Endodermal cell (in vitro differentiated cells): ENCODE data around the gene PXN. TPM values are rescaled to one million over a fixed set of nuclear protein-coding genes. Genes with fewer than 3 reads are reported as not detected.

Experiments used
- DNase-seq: peaks from one replicate; pipeline ENCODE4 v3.0.0-alpha.2; 2017
- H3K27ac ChIP-seq: 2 replicates; pipeline ENCODE4 v1.5.1; 2013; ENCODE audit warnings: mild to moderate bottlenecking, low read depth, low read length, moderate library complexity
- H3K27me3 ChIP-seq: 2 replicates; pipeline ENCODE4 v1.6.1; 2013; ENCODE audit warnings: mild to moderate bottlenecking, low read length, moderate library complexity; ENCODE audit not compliant: insufficient read depth, control insufficient read depth, poor library complexity, severe bottlenecking
- H3K36me3 ChIP-seq: 2 replicates; pipeline ENCODE4 v1.7.0; 2013; ENCODE audit warnings: mild to moderate bottlenecking, low read length, moderate library complexity; ENCODE audit not compliant: control insufficient read depth, insufficient read depth
- H3K4me1 ChIP-seq: one replicate; pipeline ENCODE4 v1.7.0; 2013; ENCODE audit warnings: low read length; ENCODE audit not compliant: control insufficient read depth, insufficient read depth
- H3K4me3 ChIP-seq: 2 replicates; pipeline ENCODE4 v1.5.1; 2013; ENCODE audit warnings: mild to moderate bottlenecking, low read length, moderate library complexity
- H3K9ac ChIP-seq: 2 replicates; pipeline ENCODE4 v1.6.1; 2013; ENCODE audit warnings: mild to moderate bottlenecking, low read length, moderate library complexity; ENCODE audit not compliant: poor library complexity, severe bottlenecking; ENCODE audit errors: extremely low read depth
- H3K9me3 ChIP-seq: 2 replicates; pipeline ENCODE4 v1.6.1; 2013; ENCODE audit warnings: mild to moderate bottlenecking, low read length, moderate library complexity; ENCODE audit not compliant: control insufficient read depth
- H3K27ac Mint-ChIP-seq: 2 replicates; pipeline ENCODE4 v1.8.0; 2020; ENCODE audit warnings: mixed read lengths
- H3K27me3 Mint-ChIP-seq: 2 replicates; pipeline ENCODE4 v1.8.0; 2021; ENCODE audit warnings: mild to moderate bottlenecking, mixed read lengths; ENCODE audit not compliant: insufficient read depth
- H3K36me3 Mint-ChIP-seq: 2 replicates; pipeline ENCODE4 v1.8.0; 2020; ENCODE audit warnings: low read depth, mixed read lengths
- H3K4me1 Mint-ChIP-seq: 2 replicates; pipeline ENCODE4 v1.8.0; 2020; ENCODE audit warnings: mixed read lengths
- H3K4me3 Mint-ChIP-seq: 2 replicates; pipeline ENCODE4 v1.8.0; 2020; ENCODE audit warnings: mild to moderate bottlenecking, moderate library complexity, mixed read lengths
- H3K9me3 Mint-ChIP-seq: 2 replicates; pipeline ENCODE4 v1.8.0; 2020; ENCODE audit warnings: mild to moderate bottlenecking, mixed read lengths
- CTCF ChIP-seq: fragments of 200-600 bp; sonication (generic); conservative IDR thresholded peaks from 2 replicates; pipeline ENCODE4 v1.5.0; 2021; ENCODE audit warnings: antibody characterized with exemption, mild to moderate bottlenecking
- WGBS, 2 experiments: methylation state at CpG; one replicate each; pipeline versions ENCODE4 v1.1.5 to v1.1.7; 2013; ENCODE audit warnings: missing lambda C conversion rate in 2 of 2, mixed read lengths in 1 of 2; ENCODE audit not compliant: insufficient coverage in 1 of 2, insufficient read length in 1 of 2; 5-methylcytosine and 5-hydroxymethylcytosine counted together
- total RNA-seq, 2 donors: library from RNA; stranded (reverse); fragmentation: NEBNext Ultra II Directional in 1 of 2; extraction: Animal tissue kit (Norgen Biotek cat#: 25700) in 1 of 2; gene quantifications; 2 replicates in 1 of 2; 3 replicates in 1 of 2; pipeline ENCODE4 v1.2.1, GENCODE V29; 2021

Gene PXN
- total RNA-seq, 2 donors from 2014 or later = 58.4 to 92.7 TPM

- Histone ChIP-seq H3K27me3 (no peaks in the 10 kb centered on the region), H3K9me3 (peaks cover 9% of the 10 kb centered on the region), H3K9ac (no peak overlapping the region), H3K4me3 (no peak overlapping the region), H3K27ac (no peak overlapping the region), H3K36me3 (peaks cover 32% of the 10 kb centered on the region), H3K4me1 (no peaks in the 10 kb centered on the region)
- no peak for DNase-seq
- TF ChIP-seq CTCF = no peak
- Mint-ChIP-seq H3K27me3 (no peaks in the 10 kb centered on the region), H3K9me3 (peaks cover 9% of the 10 kb centered on the region), H3K36me3 (peaks cover 44% of the 10 kb centered on the region), H3K27ac (no peak overlapping the region), H3K4me1 (no peaks in the 10 kb centered on the region), H3K4me3 (no peak overlapping the region)
- WGBS, 2 experiments = 96% methylated on average over 10 of the region's 10 CpGs
These were observed 59.3 kb downstream of the PXN start for GRCh38 chr12:120206228-120206627.

GRCh38 chr12:120204171-120204570, 61.4 kb downstream of the PXN start:
- DNase-seq = no peak
- Mint-ChIP-seq H3K27me3 (no peaks in the 10 kb centered on the region), H3K27ac (no peak overlapping the region), H3K36me3 (peaks cover 49% of the 10 kb centered on the region), H3K4me3 (no peak overlapping the region), H3K9me3 (peaks cover 9% of the 10 kb centered on the region), H3K4me1 (peaks cover 8% of the 10 kb centered on the region)
- Histone ChIP-seq H3K9me3 (peaks cover 9% of the 10 kb centered on the region), H3K36me3 (peaks cover 28% of the 10 kb centered on the region), H3K27ac (no peak overlapping the region), H3K4me1 (no peaks in the 10 kb centered on the region), H3K4me3 (no peak overlapping the region), H3K27me3 (no peaks in the 10 kb centered on the region), H3K9ac (no peak overlapping the region)
- no peak for TF ChIP-seq CTCF
- 77 to 95% methylated on average over 5 to 7 of the region's 7 CpGs for WGBS, 2 experiments

- peak overlapping the region; percentile 99 for H3K27ac Mint-ChIP-seq
- peak overlapping the region; percentile 95 for H3K4me3 Mint-ChIP-seq
- no peaks in the 10 kb centered on the region for H3K27me3 Mint-ChIP-seq
- H3K4me1 Mint-ChIP-seq = peaks cover 16% of the 10 kb centered on the region
- peak overlapping the region; percentile 100 for H3K9ac ChIP-seq
- no peaks in the 10 kb centered on the region for H3K4me1 ChIP-seq
- H3K27ac ChIP-seq = peak overlapping the region; percentile 56
- H3K9me3 Mint-ChIP-seq = peaks cover 1% of the 10 kb centered on the region
- H3K4me3 ChIP-seq = peak overlapping the region; percentile 100
- no peaks in the 10 kb centered on the region for H3K27me3 ChIP-seq
- peaks cover 52% of the 10 kb centered on the region for H3K36me3 Mint-ChIP-seq
- DNase-seq = no peak
- 2 to 6% methylated on average over 13 to 16 of the region's 16 CpGs for WGBS, 2 experiments
- no peaks in the 10 kb centered on the region for H3K9me3 ChIP-seq
- TF ChIP-seq CTCF = no peak
- H3K36me3 ChIP-seq = peaks cover 49% of the 10 kb centered on the region
These were observed 65.1 kb downstream of the PXN start for GRCh38 chr12:120200364-120200800.
